ENCODE measurements around the gene KCNG2.
A peak's percentile ranks its signal among the peaks of the same experiment; 100 is the strongest.
"Not testable (repeated sequence)": the region's sequence is repeated elsewhere in the genome, so short reads cannot be mapped to it uniquely, and the experiment has no call there.

KCNG2 gene

GRCh38 chr18:79855147-79855933 lies 57.6 kb downstream of the KCNG2 start:
- FAIRE-seq: no peak

DNA sequence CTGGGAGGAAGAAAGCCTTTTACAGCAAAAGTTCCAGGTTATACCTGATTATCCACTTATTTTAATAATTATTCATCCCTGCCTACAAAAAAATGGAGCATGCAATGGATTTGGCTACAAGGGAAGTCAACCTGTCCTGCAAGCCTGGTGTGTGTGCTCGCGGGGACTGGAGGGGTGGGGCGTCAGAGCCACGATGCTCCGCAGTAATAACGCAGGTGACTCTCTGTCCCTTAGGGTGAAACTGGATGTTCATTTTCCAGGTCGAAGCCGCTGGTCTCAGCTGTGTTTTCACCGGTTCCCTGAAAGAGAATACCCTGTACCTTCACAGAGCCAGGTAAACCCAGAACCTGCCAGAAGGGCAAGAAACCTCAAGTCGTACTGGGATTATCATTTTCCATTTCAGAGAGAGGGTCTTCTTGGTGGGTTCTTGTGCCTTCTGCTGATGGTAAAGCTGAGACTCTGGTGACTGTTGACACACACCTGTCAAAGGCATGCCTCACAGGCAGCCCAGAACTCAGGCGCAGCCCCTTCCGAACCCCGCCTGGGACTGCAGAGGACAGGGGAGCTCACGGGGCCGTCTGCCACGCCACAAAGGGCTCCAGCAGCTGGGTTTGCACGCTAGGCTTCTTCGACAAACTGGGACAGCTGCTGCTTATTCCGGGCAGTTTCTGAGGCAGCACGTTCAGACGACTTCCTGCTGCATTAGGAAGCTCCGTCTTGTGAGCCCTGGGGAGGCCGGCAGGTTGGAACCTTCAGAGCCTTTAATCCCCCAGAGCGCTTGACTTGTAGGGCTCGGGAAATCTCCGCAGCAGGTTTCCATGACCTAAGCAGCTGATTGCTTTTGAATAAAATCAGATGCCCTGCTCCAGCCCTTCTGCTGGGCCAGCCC lies 58.6 kb downstream of the KCNG2 start:
- peak; percentile 67 for FAIRE-seq

GRCh38 chr18:79857082-79857671 lies 59.4 kb downstream of the KCNG2 start:
- FAIRE-seq: peak; percentile 91

DNA sequence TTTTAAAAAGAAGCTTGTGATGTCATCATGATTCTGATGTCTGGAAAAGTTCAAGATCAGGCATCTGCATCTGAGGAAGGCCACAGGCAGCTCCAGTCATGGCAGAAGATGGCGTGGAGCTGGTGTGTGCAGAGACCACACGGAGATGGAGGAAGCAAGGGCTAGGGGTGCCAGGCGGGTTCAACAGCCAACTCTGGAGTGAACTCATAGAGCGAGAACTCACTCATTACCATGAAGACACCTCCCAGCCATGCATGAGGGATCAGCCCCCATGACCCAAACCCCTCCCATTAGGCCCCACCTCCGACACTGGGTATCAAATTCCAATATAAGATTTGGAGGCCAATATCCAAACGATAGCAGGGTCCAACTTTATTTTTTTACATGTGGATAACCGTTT lies 61.6 kb downstream of the KCNG2 start:
- FAIRE-seq: no peak

DNA sequence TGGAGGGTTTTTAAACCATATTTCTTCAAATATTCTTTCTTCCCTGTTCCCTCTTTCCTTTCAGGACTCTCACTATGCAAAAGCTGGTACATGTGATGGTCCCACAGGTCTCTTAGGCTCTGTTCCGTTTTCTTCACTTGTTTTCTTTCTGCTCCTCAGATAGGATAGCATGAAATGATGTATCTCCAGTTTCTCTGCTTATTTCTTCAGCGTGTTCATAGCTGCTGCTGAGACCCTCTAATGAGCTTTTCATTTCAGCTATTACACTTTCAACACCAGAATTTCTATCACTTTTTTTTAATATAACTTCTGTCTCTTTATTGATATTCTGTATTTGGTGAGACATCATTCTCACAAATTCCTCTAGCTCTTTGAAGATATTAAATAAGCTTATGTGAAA lies 63.9 kb downstream of the KCNG2 start:
- no peak for FAIRE-seq

- FAIRE-seq: no peak
These were observed 64.8 kb downstream of the KCNG2 start for GRCh38 chr18:79862562-79862961.

- FAIRE-seq: no peak
These were observed 65.6 kb downstream of the KCNG2 start for GRCh38 chr18:79863161-79864005.

GRCh38 chr18:79864006-79864725 lies 66.4 kb downstream of the KCNG2 start:
- no peak for FAIRE-seq

- FAIRE-seq: not testable (repeated sequence)
These were observed 67.2 kb downstream of the KCNG2 start for GRCh38 chr18:79864955-79865354.

DNA sequence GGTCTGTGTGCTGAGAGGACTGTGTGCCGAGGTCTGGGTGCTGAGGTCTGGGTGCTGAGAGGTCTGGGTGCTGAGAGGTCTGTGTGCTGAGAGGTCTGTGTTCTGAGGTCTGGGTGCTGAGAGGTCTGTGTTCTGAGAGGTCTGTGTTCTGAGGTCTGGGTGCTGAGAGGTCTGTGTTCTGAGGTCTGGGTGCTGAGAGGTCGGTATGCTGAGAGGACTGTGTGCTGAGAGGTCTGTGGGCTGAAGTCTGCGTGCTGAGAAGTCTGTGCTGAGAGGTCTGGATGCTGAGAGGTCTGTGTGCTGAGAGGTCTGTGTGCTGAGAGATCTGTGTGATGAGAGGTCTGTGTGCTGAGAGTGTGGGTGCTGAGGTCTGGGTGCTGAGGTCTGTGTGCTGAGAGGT lies 68.2 kb downstream of the KCNG2 start:
- not testable (repeated sequence) for FAIRE-seq

DNA sequence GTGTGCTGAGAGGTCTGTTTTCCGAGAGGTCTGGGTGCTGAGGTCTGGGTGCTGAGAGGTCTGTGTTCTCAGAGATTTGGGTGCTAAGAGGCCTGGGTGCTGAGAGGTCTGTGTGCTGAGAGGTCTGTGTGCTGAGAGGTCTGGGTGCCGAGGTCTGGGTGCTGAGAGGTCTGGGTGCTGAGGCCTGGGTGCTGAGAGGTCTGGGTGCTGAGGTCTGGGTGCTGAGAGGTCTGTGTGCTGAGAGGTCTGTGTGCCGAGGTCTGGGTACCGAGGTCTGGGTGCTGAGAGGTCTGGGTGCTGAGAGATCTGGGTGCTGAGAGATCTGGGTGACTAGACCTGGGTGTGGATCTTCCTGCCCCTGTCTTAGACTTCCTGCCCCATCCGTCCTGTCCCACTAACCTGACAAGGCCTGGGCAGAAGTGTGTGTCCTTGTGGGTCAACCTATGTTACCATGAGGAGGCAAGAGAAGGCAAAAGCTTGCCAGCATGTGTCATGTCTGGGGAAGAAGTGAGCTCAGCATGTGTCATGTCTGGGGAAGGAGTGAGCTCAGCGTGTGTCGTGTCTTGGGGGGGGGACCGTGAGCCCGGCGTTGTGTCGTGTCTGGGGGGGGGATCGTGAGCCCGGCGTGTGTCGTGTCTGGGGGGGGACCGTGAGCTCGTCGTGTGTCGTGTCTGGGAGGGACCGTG lies 69.3 kb downstream of the KCNG2 start:
- FAIRE-seq: no peak

GRCh38 chr18:79867666-79868065 lies 69.9 kb downstream of the KCNG2 start:
- FAIRE-seq: no peak

- FAIRE-seq: no peak
These were observed 70.5 kb downstream of the KCNG2 start for GRCh38 chr18:79868168-79868784.

DNA sequence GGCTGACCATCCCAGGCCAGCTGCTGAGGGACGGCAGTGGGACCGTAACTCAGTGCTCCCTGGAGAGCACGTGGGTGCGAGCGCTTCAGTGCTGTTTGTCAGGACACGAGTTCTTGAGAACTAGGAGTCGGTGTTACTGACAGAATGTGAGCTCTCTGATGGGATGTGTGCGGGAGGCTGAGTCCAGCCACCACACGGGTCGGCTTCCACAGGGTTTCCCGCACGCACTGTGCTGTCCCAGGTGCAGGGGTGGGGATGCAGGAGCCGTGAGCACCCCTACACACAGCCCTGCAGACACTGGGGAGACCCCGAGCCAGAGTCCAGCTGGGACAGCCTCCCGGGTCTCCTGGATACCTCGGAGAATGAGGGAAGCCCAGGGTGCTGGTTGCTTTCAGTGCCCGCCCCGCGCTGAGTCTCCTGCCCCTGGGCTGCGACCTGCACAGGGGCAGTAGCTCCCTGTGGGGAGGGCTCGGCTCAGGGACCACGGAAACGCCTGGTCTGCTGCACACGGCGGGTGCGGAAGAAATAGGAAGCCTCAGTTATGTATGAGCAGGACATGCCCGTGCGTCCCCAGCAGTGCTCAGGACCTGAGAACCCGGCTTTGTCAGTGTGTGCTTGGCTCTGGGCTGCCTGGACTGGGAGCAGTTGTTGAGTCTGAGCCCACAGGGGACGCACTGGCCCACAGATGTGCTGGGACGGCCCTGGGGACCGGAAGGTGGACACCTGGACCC lies 71.2 kb downstream of the KCNG2 start:
- no peak for FAIRE-seq

- no peak for FAIRE-seq
These were observed 72.0 kb downstream of the KCNG2 start for GRCh38 chr18:79869591-79870300.

- FAIRE-seq: no peak
These were observed 72.7 kb downstream of the KCNG2 start for GRCh38 chr18:79870301-79871025.

DNA sequence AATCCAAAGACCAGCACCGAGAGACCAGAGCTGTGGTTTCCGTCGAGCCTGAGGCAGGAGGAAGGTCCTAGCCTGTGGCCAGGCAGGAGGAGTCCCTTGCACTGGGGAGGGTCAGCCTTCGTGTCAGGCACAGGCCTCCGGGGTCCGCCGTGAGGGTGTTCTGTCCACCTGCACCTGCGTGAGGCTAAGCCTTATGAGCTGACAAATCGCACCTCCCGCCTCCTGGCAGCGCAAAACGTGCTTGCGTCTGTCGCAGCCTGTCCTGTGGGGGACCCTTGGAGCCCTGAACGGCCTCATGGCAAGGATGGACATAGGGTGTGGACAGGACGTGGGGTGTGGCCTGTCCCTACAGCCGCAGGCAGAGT lies 73.3 kb downstream of the KCNG2 start:
- no peak for FAIRE-seq

DNA sequence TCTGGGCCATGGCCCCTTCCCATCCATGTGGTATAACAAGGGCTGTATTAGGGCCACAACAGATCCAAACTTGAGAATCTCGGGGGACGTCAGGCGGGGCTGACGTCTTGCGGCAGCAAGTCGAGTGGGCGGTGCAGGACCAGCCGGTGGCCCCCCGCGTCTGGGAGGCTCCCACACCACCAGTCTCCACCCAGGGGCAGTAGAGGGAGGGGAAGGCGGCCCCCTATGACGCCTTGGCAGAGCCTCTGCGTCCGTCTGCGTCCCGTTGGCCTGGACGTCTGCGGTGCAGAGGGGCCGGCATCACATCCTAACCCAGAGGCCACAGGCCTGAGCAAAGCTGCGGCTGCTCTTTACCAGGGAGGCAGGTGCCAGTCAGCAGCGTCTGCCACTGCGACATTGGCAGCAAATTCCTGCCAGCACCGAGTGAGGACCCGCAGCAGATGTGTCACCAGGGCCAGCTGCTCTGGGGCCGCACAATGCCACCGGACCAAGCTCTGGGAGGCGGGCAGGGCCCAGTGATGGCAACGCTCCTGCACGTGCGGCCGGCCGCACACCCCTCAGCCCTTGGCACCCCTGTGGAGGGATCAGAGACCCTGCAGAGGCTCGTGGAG lies 73.8 kb downstream of the KCNG2 start:
- FAIRE-seq: no peak

Measured in G401.6 (cell line).